NCI-H2081 treated with DMSO at 0.1 percent for 48 hours (cell line): ENCODE data around the gene CDA.
"Not testable (repeated sequence)": the region's sequence is repeated elsewhere in the genome, so short reads cannot be mapped to it uniquely, and the experiment has no call there.

ENCODE experiments used
- DNase-seq: peaks from one replicate; lab custom pipeline; 2025; lab: John Stamatoyannopoulos, UW

The CDA gene

DNA sequence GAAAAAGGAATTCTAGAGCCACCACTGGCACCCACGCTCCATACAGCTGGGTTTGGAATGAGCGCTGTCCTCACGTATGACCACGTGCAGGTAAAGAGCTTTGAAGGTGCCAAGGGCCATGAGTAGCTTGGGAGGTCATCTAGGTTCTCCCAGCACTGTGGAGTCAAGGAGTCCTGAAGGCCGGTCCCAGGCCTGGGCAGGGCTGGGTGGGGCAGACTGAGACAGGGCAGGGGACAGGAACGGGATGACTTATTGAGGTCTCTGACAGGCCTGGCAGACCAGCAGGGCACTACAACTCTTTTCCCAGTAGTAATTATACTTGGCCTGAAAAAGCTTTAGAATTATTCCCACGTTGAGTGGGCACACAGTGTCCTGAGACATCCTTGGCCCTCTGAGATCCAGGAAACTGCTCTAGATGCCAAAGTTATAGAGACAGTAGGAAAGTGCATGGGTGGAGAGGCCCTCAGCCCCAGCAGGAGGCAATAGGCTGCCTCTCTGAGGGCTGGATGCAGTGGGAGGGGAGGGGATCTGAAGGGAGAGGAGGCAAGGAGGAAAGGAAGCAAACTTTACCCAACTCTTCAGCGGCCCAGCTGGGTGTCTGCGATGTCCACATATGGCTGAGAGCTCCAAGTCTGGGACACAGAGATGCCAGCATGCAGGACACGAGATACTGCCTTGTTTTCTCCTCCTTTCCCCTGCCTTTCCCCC is 1.8 kb upstream of the CDA start:
- no peak for DNase-seq

GRCh38 chr1:20587661-20588053 is 1.2 kb upstream of the CDA start:
- DNase-seq, result no peak

GRCh38 chr1:20589331-20590278 is 708 bp downstream of the CDA start:
- DNase-seq, result no peak

- DNase-seq, result no peak
Observed at GRCh38 chr1:20590306-20590777, 1.4 kb downstream of the CDA start.

- DNase-seq, result no peak
Observed at GRCh38 chr1:20593756-20594155, 4.9 kb downstream of the CDA start.

- DNase-seq, result no peak
Observed at GRCh38 chr1:20594746-20595145, 5.8 kb downstream of the CDA start.

GRCh38 chr1:20596106-20596505 is 7.2 kb downstream of the CDA start:
- no peak for DNase-seq

DNA sequence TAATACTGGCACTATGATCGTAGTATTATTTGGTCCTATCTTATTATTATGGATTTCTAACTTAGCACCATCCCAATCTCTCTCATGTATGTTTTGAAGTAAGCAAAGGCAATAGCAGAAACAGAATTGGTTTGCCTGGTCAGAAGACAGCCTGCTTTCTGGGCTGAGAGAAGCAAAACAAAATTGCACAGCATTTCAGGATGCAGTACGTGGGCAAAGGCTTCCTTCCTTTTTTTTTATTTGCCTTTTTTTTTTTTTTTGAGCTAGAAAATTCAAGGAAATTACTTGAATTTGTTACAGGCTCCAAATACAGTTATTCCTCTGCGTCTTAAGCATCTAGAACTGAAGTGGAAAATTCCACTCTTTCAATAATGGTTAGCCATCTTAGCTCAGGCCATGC is 8.8 kb downstream of the CDA start:
- no peak for DNase-seq

DNA sequence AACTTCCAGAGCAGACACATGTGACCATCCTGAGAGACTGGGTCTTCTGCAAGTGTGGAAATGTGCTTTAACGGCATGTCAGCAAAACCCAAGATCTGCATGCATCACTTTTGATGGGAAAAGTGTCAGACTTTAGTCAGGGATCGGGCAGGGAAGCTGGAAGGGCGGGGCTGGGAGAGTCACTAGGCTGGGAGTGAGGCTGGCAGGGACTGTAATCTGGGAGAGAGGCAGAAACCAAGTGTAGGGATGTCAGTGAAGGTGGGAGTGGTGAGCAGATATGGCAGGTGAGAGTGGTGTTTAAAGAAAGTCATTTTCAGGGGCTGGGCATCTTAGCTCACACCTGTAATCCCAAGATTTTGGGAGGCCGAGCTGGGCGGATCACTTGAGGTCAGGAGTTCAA is 11.3 kb downstream of the CDA start:
- DNase-seq, result no peak

DNA sequence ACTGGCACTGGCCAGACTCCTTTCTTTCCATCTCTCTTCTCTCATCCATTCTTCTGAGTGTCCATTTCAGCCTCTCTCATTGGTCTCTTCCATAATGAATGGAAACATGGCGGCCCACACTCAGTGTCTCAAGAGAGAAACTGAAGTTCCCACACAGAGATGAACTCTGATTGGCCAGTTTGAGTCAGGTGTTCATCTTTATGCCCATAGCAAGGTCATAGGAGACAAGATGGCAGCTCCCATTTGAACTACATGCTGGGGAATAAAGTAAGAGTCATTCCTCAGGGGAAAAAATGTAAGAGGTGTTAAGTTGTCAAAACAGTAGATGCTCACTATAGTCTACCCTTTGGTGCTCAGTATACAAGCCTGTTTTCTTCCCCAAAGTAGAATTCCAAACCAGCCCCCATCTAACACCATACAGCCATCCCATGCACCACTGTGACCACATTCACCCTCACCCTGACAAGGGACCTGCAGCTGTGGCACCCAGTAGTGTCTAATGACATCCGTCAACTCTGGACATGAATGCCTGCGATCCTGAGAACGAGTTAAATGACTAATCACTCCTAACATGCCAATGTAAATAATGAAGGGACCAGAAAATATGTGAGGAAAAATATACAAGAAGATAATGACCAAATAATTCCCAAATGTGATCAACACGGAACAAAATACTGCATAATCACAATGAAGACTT is 12.4 kb downstream of the CDA start:
- DNase-seq, result no peak

- DNase-seq, result no peak
Observed at GRCh38 chr1:20602851-20603450, 14.1 kb downstream of the CDA start.

DNA sequence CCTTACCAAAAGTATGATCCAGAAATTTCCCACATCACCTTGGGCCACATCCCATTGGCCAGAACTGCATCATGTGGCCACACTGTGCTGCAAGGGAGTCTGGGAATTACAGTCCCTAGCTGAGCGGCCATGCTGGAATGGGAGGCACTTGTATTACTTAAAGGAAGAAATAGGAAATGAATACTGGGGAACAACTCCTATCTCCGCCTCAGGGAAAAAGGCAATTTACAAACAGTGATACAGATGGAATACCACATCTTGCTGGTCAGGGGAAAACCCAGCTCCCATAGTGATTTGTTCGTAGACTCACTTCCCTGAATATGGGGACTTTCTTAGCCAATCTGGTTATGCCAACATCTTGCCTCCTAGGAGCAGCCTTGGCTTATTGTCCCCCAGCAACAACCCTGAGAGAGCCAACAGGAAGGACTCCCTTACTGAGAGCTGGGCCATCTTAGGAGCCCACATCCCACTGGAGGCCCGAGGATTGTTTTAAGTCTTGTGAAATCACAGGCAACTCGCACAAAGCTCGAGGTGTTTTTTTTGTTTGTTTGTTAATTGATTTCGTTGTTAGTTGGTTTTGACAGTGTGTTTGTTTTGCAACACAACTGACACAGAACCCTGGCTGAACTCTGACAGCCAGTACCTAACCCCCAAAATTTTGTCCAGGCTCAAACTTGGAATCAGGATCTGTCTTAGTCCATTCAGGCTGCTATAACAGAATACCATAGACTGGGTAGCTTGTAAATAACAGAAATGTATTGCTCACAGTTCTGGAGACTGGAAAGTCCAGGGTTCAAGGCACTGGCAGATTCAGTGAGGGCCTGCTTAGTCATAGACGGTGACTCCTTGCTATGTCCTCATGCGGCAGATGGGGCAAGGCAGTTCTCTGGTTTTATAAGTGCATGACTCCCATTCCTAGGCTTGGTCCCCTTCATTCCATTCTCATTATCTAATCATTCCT is 14.9 kb downstream of the CDA start:
- DNase-seq, result no peak

- DNase-seq, result no peak
Observed at GRCh38 chr1:20604678-20605077, 15.8 kb downstream of the CDA start.

DNA sequence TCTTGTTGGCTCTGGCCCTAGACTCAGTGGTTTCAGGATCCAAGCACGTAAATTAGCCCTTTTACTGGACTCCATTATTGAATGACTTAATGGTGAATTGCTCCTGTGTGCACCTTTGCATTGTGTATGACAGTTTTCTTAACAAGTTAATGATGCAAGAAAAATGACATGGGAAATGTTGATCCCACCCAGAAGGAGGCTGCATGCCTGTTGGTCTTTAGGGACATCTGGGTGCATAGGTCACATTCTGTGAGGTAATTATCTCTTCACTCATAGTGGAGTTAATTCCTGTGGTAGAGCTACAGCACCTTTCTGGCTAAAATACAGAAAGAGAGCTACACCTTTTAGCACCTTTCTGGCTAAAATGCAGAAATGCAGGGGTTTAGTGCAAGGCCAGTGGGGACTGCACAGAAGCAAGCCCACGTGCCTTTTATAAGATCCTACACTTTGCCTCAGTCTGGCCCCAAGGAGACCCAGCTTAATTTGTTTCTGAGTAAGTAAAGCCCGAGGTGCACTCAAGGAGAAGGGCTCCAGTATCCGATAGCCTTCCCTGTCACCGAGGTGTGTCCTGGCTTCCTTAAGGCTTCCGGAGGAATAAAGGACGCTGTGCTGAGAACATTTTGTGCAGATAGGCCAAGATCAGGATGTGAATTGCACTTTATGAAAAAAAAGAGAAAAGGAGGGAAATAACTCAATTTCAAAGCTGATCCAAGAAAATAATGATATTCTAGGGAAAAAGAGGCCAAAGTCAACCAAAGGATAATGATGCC is 18.1 kb downstream of the CDA start:
- DNase-seq, result not testable (repeated sequence)

GRCh38 chr1:20609541-20609940 is 20.6 kb downstream of the CDA start:
- DNase-seq, result no peak

- DNase-seq, result no peak
Observed at GRCh38 chr1:20610970-20611369, 22.1 kb downstream of the CDA start.

GRCh38 chr1:20611652-20612051 is 22.8 kb downstream of the CDA start:
- no peak for DNase-seq

- no peak for DNase-seq
Observed at GRCh38 chr1:20612221-20612746, 23.4 kb downstream of the CDA start.

DNA sequence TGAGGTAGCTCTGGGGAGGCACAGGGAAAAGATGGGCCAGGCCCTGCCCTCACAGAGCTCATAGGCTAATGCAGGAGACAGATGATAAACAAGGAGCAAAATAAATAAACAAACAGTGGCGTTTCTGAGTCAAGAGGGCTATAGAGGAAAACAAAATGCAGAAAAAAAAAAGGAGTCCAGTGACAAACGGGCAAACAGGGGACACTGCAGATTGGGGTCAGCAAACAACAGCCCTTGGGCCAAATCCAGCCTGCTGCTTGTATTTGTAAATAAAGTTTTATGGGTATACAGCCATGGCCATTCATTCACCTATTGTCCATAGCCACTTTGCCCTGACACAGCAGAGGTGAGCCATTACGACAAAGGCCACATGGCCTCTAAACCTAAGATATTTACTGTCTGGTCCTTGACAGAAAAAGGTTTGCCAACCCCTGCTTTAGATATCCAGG is 25.3 kb downstream of the CDA start:
- no peak for DNase-seq
